Lower leg skin (tissue), 4 donors: ENCODE results near the gene AFF2. TPM values are rescaled to one million over a fixed set of nuclear protein-coding genes. Genes with fewer than 3 reads are reported as not detected.

ENCODE experiments used
- DNase-seq, 2 donors: peaks; one replicate each; pipeline ENCODE4 v3.0.0-alpha.2; 2019; ENCODE audit warnings: low spot score in 2 of 2
- H3K4me3 ChIP-seq: fragments of 200-600 bp; sonication (generic); 2 replicates; pipeline ENCODE4 v1.5.1; 2017; ENCODE audit warnings: mild to moderate bottlenecking, low read depth; ENCODE audit not compliant: poor library complexity, severe bottlenecking
- POLR2A ChIP-seq, 2 donors: fragments of 450-650 bp; IDR thresholded peaks; one replicate each; pipeline ENCODE4 v1.6.1; 2016 to 2017; ENCODE audit warnings: antibody characterized with exemption in 2 of 2, mild to moderate bottlenecking in 1 of 2, moderate library complexity in 1 of 2
- WGBS, 2 donors: methylation state at CpG; one replicate each; pipeline ENCODE4 v1.1.5; 2018; 5-methylcytosine and 5-hydroxymethylcytosine counted together
- intact Hi-C: fragments of 100-400 bp; cut with DNase I; formaldehyde crosslinking; loops from one replicate; pipeline ENCODE4 v1.15.0; 2023; ENCODE audit warnings: low total_unique reads
- total RNA-seq, 4 donors: library from RNA; depleted of rRNA; stranded (reverse); fragments of >200 nt; gene quantifications; one replicate each; pipeline ENCODE4 v1.1.0, GENCODE V29; 2016
- TF ChIP-seq, protein P1 (sequence below), 3 donors: fragments of 450-650 bp; IDR thresholded peaks; one replicate each; pipeline ENCODE4 v1.5.1; 2016; ENCODE audit warnings: antibody characterized with exemption in 3 of 3, mild to moderate bottlenecking in 3 of 3, moderate library complexity in 2 of 3

The AFF2 gene
- total RNA-seq, 4 donors from 2014 or later = 1.1 to 6.4 (median 2.5) TPM

DNA sequence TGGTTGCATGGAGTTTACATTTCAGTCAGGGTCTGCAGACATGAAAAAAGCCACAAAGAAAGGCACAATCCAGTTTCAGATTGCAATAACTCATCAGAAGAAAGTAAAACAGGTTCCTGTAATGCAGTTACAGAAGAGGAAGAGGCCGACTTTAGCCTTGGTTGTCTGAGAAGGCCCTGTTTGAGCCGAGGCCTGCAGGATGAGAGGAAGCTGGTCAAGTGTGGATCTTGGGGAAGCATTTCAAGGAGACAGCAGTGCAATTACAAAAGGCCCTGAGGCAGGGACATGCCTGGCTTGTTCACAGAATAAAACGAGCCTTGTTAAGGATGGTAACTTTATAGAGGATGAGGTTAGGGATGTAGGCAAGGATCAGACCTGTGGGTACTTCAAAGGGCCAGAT is 62.4 kb downstream of the AFF2 start:
- intact Hi-C loops = no loop called here
- no peak for TF ChIP-seq POLR2A (IDR thresholded peaks at IDR 0.05)
- TF ChIP-seq, protein P1, sequence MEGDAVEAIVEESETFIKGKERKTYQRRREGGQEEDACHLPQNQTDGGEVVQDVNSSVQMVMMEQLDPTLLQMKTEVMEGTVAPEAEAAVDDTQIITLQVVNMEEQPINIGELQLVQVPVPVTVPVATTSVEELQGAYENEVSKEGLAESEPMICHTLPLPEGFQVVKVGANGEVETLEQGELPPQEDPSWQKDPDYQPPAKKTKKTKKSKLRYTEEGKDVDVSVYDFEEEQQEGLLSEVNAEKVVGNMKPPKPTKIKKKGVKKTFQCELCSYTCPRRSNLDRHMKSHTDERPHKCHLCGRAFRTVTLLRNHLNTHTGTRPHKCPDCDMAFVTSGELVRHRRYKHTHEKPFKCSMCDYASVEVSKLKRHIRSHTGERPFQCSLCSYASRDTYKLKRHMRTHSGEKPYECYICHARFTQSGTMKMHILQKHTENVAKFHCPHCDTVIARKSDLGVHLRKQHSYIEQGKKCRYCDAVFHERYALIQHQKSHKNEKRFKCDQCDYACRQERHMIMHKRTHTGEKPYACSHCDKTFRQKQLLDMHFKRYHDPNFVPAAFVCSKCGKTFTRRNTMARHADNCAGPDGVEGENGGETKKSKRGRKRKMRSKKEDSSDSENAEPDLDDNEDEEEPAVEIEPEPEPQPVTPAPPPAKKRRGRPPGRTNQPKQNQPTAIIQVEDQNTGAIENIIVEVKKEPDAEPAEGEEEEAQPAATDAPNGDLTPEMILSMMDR (IDR thresholded peaks at IDR 0.05) = no peak
- WGBS, 2 donors = 38 to 52% methylated on average over 3 of the region's 3 CpGs
- DNase-seq = no peak
- H3K4me3 ChIP-seq = no peak overlapping the region

DNA sequence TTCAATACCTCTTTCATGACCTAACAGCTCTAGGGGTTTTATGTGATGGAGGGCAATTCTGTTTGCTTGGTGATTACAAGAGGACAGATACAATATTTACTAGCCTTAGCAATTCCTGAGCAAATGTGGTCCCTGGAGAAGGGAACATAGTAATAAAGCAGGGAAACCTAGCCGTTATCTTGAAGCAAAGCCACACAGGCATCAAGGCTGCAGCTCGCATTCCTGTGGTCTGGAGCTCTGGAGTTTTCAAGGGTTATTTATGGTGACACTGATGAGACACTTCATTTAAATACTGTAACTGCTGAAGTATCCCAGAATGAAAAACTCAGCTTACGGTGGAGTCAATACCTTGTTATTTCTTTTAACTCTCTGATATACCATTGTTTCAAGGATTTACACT is 66.8 kb downstream of the AFF2 start:
- TF ChIP-seq, protein P1 (IDR thresholded peaks at IDR 0.05) = no peak
- no peak for TF ChIP-seq POLR2A (IDR thresholded peaks at IDR 0.05)
- intact Hi-C loops = no loop called here
- DNase-seq = no peak
- no peak overlapping the region for H3K4me3 ChIP-seq
- 47 to 61% methylated on average over 3 of the region's 3 CpGs for WGBS, 2 donors

DNA sequence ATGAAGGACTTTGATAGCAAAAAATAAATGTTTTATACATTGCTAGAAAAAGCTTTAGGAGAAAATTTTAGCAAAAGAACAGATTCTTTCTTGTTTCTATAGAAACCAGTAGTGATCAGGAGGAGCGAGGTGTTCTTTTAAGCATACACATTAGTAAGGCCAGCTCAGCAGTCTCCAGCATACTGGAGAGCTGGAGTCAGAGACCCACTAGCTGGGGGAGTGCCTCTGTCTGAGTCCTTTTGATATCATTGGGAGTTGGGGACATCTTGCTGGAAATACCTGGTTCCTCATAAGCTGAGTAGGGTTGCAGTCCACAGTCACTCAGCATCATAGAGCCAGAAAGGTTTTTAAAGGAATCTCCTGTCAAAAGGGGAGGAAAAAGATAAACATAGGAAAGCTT is 67.4 kb downstream of the AFF2 start:
- no peak for TF ChIP-seq POLR2A (IDR thresholded peaks at IDR 0.05)
- TF ChIP-seq, protein P1 (IDR thresholded peaks at IDR 0.05) = no peak
- intact Hi-C loops = no loop called here
- no peak for DNase-seq
- H3K4me3 ChIP-seq = no peak overlapping the region
- WGBS, 2 donors = 64 to 92% methylated on average over 1 of the region's 1 CpG

DNA sequence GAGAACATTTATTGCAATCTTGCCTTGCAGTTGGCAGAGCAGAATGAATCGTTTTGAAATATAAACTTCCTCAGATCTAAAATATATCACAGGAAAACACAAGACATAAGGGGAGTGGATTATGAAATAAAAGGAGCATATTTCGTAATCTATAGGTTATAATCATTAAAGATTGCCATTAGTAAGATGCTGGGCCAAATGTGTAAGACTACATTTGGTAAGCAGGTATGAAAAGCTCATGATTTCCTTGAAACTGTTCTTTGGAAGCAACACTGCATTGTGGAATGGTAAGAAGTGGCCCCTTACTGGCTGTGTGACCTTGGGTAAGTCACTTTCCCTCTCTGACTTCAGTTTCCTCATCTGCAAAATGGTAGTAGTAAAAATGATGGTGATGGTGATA is 68.3 kb downstream of the AFF2 start:
- DNase-seq = no peak
- TF ChIP-seq, protein P1 (IDR thresholded peaks at IDR 0.05) = no peak
- no peak for TF ChIP-seq POLR2A (IDR thresholded peaks at IDR 0.05)
- H3K4me3 ChIP-seq = no peak overlapping the region
- intact Hi-C loops = no loop called here
- 54 to 72% methylated on average over 2 of the region's 2 CpGs for WGBS, 2 donors

DNA sequence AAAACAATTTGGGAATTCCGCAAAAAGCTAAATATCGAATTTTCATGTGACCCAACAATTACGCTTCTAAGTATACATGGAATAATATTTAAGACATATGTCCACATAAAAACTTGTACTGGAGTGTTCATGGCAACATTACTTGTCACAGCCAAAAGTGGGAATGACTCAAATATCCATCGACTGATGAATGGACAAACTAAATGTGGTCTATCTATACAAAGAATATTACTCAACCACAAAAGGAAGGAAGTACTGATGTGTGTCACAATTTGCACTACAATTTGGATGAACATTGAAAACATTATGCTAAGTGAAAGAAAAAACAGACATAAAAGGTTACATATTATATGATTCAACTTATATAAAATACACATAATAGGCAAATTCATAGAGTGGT is 71.9 kb downstream of the AFF2 start:
- intact Hi-C loops = no loop called here
- no peak overlapping the region for H3K4me3 ChIP-seq
- no peak for TF ChIP-seq POLR2A (IDR thresholded peaks at IDR 0.05)
- TF ChIP-seq, protein P1 (IDR thresholded peaks at IDR 0.05) = no peak
- no peak for DNase-seq
- WGBS, 2 donors = 90 to 91% methylated on average over 4 of the region's 4 CpGs

DNA sequence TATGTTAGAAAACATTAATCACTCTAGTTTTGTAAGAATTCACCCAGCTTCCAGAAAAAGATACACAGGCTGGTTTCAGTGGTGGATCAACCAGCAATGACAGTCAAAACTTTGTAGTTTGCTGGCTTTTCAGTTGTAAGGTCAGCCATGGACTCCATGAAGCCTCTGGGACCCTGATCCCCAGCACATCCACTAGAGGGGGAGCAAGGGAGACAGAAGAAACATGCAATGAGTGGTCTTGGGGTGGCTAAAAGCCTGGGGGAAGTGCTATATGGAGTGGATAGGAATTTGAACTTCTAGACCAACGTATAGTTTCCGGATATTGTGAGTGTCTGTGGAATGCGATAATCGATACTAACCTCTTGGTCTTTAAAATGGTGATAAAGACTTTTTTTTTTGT is 72.7 kb downstream of the AFF2 start:
- no peak for DNase-seq
- intact Hi-C loops = no loop called here
- WGBS, 2 donors = 83 to 94% methylated on average over 4 of the region's 4 CpGs
- no peak overlapping the region for H3K4me3 ChIP-seq
- TF ChIP-seq, protein P1 (IDR thresholded peaks at IDR 0.05) = no peak
- no peak for TF ChIP-seq POLR2A (IDR thresholded peaks at IDR 0.05)
